Glomerular endothelial cell (primary cell): Measurements from ENCODE around the gene PIK3R5. TPM values are rescaled to one million over a fixed set of nuclear protein-coding genes. Genes with fewer than 3 reads are reported as not detected.
"Not testable (repeated sequence)": the region's sequence is repeated elsewhere in the genome, so short reads cannot be mapped to it uniquely, and the experiment has no call there.

Source experiments
- DNase-seq: peaks from one replicate; pipeline ENCODE4 v3.0.0-alpha.2; 2011; ENCODE audit warnings: low read depth, low spot score; ENCODE audit errors: extremely low read depth
- total RNA-seq: library from RNA; depleted of rRNA; stranded (reverse); fragments of >200 nt; gene quantifications from 2 replicates; pipeline ENCODE4 v1.2.3, GENCODE V29; 2015

The PIK3R5 gene
- total RNA-seq, 1 donor from 2014 or later: not detected

DNA sequence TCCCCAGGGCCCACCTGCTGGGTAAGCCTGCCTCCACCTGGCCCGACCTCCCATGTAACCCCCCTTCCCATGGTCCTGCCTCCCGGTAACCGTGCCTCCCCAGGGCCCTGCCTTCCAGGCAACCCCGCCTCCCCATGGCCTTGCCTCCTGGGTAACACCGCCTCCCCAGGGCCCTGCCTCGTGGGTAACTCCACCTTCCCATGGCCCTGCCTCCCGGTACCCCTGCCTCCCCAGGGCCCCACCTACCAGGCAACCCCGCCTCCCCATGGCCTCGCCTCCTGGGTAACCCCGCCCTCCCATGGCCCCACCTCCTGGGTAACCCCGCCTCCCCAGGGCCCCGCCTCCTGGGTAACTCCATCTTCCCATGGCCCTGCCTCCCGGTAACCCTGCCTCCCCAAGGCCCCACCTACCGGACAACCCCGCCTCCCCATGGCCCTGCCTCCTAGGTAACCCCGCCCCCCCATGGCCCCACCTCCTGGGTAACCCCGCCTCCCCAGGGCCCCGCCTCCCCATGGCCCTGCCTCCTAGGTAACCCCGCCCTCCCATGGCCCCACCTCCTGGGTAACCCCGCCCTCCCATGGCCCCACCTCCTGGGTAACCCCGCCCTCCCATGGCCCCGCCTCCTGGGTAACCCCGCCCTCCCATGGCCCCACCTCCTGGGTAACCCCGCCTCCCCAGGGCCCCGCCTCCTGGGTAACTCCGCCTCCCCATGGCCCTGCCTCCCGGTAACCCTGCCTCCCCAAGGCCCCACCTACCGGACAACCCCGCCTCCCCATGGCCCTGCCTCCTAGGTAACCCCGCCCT lies 80.1 kb downstream of the PIK3R5 start:
- not testable (repeated sequence) for DNase-seq

GRCh38 chr17:8884336-8884990 lies 81.0 kb downstream of the PIK3R5 start:
- no peak for DNase-seq

DNA sequence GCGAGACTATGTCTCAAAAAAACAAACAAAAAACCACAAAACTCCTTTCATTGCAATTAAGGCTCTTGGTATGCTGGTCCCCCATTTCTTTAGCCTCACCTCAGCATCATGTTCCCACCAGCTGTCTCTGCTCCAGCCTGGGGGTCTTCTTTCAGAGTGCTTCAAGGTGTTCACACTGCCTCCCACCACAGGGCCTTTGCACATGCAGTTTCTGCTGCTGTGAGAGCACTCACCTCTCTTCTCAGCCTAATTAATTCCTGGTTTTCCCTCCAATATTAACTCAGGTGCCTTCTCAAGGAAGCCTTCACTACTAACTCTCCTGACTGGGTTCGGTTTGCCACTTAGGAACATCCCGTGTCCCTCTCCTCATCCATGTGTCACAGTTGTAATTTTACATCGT lies 82.2 kb downstream of the PIK3R5 start:
- DNase-seq: no peak

- DNase-seq: no peak
Measured at GRCh38 chr17:8881606-8882005, 83.9 kb downstream of the PIK3R5 start.

DNA sequence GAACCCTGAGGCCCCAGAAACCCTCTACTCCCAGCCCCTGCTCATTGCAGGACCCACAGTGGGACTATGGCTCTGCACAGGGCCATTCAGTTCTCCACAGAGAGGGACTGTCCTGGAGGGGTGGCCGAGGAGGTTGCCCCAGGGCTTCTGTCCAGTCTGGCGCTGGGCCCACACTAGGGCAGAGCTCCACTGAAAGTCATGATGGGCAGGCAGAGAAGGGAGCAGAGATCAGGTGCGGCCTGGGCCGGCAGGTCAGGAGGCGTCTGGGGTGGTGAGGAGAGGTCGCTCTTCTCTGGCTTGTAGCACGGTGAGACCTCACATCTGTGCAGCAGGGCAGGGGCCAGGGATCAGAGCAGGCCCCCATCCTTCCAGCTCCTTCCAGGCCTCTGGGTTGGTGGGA lies 85.0 kb downstream of the PIK3R5 start:
- no peak for DNase-seq

DNA sequence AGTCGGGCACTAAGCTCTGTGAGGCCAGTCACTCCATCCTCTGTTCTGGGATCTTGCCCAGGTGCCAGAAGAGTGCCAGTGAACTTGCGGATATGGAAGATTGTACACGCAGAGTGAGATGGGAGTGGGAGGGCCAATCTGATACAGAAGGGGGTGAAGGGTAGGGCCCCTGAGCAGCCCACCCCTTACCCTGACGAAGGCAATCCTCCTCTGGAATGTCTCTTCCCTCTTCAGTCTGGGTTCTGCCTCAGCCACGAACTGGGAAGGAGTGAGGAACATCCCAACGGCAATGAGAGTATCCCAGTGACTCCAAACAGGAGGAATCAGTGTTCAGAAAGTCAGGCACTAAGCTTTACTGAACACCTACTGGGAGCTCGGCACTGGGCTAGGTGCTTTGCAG lies 86.1 kb downstream of the PIK3R5 start:
- no peak for DNase-seq

- DNase-seq: no peak
Measured at GRCh38 chr17:8877984-8878383, 87.5 kb downstream of the PIK3R5 start.

GRCh38 chr17:8875957-8876356 lies 89.5 kb downstream of the PIK3R5 start:
- DNase-seq: no peak

DNA sequence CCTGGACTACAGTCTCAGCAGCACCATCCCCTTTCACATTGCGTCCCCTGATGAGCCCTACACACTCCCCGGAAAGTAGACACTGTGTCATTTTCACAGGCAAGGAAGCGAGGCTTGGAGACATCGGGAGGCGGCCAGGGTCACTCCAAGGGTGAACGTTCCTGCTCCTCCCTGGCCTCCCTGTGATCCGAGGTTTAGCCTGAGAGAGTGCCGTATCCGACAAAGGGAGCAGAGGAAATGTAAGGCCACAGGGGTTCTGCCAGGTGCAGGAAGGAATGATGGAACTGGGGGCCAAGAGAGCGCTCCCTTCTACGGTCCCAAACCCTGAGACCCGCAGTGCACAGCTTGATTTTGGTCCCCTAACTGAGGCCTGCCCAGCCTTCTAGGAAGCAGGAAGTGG lies 90.1 kb downstream of the PIK3R5 start:
- DNase-seq: no peak

GRCh38 chr17:8873801-8874715 lies 91.4 kb downstream of the PIK3R5 start:
- DNase-seq: no peak

- DNase-seq: no peak
Measured at GRCh38 chr17:8872705-8873435, 92.6 kb downstream of the PIK3R5 start.

DNA sequence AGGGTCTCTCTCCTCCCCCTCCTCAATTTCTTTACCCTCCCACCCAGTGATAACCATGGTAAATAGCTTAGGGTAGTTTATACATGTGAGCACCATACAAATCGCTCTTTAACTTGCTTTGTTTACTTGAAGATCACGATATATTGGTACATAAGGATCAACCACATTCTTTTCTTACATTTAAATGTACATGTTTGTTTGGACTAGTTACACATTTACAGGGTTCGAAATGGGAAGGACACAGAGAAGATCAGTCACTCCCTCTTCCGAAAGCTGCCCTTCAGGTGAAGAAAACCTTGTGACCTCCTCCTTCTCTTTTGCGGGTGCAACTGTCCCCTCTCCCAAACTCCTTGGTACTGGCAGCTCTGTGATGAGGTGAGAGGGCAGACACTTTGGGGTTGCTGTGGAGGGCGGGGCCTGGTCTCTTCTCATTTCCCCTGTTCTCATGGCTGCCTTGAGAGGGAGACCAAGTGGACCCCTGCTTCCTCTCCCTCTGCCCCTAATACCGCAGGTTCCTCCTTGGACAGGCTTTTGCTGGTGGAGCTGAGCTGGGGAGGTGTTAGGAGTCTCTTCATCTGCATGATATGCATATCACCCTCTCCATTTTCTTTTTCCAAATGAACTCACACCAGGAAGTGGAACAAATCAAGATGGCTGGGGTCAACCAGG lies 93.3 kb downstream of the PIK3R5 start:
- DNase-seq: no peak

DNA sequence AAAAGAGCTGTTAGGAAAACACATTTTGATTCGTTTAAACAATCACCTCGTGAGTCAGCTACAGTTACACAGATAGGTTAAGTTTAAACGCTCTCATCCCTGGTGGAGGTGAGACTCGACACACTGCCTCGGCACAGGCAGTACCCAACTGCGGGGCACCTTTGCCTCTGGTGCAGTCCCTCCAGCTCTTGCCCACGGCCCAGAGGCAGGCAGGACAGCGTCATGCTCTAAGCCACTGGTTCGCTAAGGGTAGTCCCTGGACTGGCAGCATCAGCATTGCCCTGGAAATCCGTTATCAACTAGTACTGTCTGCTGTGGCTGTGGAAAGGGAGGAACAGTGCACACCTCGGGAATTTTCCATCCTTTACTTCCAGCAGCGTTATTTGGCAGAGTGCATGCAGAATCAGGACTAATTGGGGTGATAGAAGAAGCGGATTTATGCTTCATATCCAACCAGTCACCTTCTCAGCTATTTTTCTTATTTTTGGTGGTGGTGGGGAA lies 94.4 kb downstream of the PIK3R5 start:
- DNase-seq: no peak

GRCh38 chr17:8870406-8871040 lies 95.0 kb downstream of the PIK3R5 start:
- DNase-seq: no peak

- DNase-seq: no peak
Measured at GRCh38 chr17:8869114-8869815, 96.2 kb downstream of the PIK3R5 start.

- DNase-seq: no peak
Measured at GRCh38 chr17:8868529-8868951, 97.0 kb downstream of the PIK3R5 start.

GRCh38 chr17:8868092-8868491 lies 97.4 kb downstream of the PIK3R5 start:
- no peak for DNase-seq

- no peak for DNase-seq
Measured at GRCh38 chr17:8867361-8867981, 98.0 kb downstream of the PIK3R5 start, which contains the start of gene PIK3R6. Gene PIK3R6, minus strand, starts transcription at chr17:8867674. Its CDS starts 17,880 bp downstream, at chr17:8849794.
